NCI-H2081 treated with DMSO at 0.1 percent for 48 hours (cell line): ENCODE results near the gene LIMK1.
A peak's percentile ranks its signal among the peaks of the same experiment; 100 is the strongest.
"Not testable (repeated sequence)": the region's sequence is repeated elsewhere in the genome, so short reads cannot be mapped to it uniquely, and the experiment has no call there.

Experiments used
- DNase-seq: peaks from one replicate; lab custom pipeline; 2025; lab: John Stamatoyannopoulos, UW

The LIMK1 gene

GRCh38 chr7:74083117-74083876 lies at the start of gene LIMK1:
Gene LIMK1 (plus strand): TSS chr7:74083804. CDS start chr7:74083991, 187 bp downstream.
- DNase-seq, result peak; percentile 53

GRCh38 chr7:74037609-74038008 lies 46.0 kb upstream of the LIMK1 start:
- no peak for DNase-seq

GRCh38 chr7:74038194-74038961 lies 45.2 kb upstream of the LIMK1 start:
- no peak for DNase-seq

- DNase-seq, result no peak
Measured at GRCh38 chr7:74039337-74039736, 44.3 kb upstream of the LIMK1 start.

- DNase-seq, result no peak
Measured at GRCh38 chr7:74040101-74040790, 43.4 kb upstream of the LIMK1 start.

GRCh38 chr7:74040791-74041520 lies 42.6 kb upstream of the LIMK1 start:
- DNase-seq, result no peak

- DNase-seq, result no peak
Measured at GRCh38 chr7:74042746-74043522, 40.7 kb upstream of the LIMK1 start.

GRCh38 chr7:74043523-74043951 lies 40.1 kb upstream of the LIMK1 start:
- peak; percentile 64 for DNase-seq

GRCh38 chr7:74044366-74045350 lies 38.9 kb upstream of the LIMK1 start:
- no peak for DNase-seq

GRCh38 chr7:74046581-74046980 lies 37.0 kb upstream of the LIMK1 start:
- DNase-seq, result not testable (repeated sequence)

- no peak for DNase-seq
Measured at GRCh38 chr7:74047804-74048380, 35.7 kb upstream of the LIMK1 start.

- no peak for DNase-seq
Measured at GRCh38 chr7:74048999-74049599, 34.5 kb upstream of the LIMK1 start.

GRCh38 chr7:74049997-74050798 lies 33.4 kb upstream of the LIMK1 start:
- no peak for DNase-seq

- DNase-seq, result no peak
Measured at GRCh38 chr7:74051193-74051592, 32.4 kb upstream of the LIMK1 start.

GRCh38 chr7:74051629-74052410 lies 31.8 kb upstream of the LIMK1 start:
- DNase-seq, result no peak

GRCh38 chr7:74052628-74053027 lies 31.0 kb upstream of the LIMK1 start:
- no peak for DNase-seq

GRCh38 chr7:74053589-74054186 lies 29.9 kb upstream of the LIMK1 start:
- DNase-seq, result no peak
